NCI-H524 (cell line): ENCODE results near the gene MACROD2.

ENCODE experiments used
- DNase-seq, 2 experiments: peaks; one replicate each; lab custom pipeline; 2025; lab: John Stamatoyannopoulos, UW

MACROD2 gene

DNA sequence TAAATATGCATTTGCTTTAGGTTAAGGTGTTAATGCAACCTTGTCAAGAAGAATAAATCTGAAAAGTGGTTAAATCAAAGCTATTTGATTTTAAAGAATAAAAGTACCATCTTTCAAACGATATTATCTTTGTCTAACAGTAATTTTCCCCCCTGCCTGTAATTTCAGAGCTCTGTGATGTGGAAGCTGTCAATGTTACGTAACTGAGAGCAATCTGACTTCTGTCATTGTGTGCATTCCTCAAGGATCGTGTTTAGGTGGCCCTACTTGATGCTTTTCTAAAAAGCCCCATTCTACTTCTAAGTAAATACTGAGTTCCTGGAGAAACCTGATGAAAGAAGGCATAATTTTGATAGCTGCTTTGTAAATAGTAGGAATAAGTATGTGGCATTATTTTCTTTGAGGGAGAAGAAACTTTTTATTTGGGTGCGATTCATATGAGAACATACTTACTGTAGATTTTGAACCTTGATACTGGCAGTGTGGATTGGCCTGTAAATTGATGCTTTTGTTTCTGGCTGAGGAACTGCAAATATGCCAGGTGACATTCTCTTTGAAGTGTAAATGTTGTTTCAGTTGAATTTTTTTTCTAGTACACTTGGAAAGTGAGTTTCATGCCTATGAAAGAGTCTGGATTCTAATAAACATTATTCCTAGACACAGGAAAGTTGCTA, 871.7 kb downstream of the MACROD2 start:
- DNase-seq, result no peak

GRCh38 chr20:14877301-14878028, 882.1 kb downstream of the MACROD2 start:
- no peak for DNase-seq

DNA sequence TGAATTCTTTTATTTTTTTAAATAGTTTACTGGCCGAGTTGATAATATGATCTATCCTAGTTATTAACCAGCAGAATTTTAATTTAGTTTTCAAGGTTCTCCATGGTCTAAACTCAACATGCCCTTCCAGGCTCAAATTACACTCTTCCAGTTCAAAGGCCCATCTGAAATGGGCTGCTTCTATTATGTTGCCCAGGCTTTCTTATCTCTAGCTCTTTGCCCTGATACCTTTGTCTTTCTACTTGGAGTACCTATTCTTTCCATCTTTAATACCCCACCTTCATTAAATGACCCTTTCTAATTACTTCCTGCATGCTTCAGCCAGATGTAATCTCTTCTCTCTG, 883.3 kb downstream of the MACROD2 start:
- DNase-seq, result no peak

DNA sequence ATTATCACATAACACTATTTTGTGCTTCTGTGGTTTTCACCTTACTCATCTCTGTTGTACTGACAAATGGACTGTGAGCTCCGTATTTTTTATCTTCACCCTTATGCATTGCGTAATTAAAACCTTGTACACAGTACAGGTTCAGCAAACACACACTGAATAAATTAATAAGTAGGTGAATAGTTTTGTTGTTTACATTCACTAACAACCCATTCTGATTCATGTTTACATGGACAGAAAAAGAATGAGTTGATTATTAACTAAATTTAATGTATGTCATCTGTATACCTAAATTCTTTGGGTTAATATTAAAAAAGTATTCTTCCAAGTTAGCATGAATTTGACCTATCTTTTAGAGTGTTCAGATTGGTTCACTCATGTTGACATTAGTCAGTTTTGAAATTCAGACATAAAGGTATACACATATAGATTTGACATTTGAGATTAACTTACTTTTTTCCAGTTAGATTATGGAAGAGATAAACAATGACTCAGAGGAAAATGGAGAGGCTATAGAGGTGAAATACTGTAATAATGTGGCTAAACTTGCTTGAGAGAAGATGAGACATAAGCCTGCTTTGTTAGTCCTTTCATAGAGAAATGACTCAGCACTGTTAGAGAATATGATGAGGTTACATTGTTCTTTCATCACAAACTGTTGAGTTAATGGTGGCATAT, 883.8 kb downstream of the MACROD2 start:
- no peak for DNase-seq

- DNase-seq, result no peak
These were observed 884.5 kb downstream of the MACROD2 start for GRCh38 chr20:14879839-14880238.

GRCh38 chr20:14881518-14881917, 886.2 kb downstream of the MACROD2 start:
- DNase-seq, result no peak

DNA sequence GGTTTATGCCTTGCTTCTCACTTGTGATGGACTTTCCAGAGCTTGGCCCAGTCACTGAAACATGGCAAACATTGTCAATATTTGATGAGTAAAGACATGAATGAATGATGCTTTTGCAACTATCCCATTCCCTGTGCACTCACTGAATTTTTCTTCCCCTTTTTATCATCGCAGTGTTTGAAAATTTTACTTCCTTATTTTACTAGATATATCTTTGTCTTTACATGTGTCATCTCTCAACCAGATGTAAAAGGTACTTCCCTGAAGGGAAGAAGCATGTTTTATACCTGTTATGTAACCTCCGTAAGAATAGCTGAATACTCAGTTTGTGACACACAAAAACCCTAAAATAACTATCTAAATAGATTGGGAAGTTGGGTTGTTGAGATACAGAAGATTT, 886.8 kb downstream of the MACROD2 start:
- no peak for DNase-seq

DNA sequence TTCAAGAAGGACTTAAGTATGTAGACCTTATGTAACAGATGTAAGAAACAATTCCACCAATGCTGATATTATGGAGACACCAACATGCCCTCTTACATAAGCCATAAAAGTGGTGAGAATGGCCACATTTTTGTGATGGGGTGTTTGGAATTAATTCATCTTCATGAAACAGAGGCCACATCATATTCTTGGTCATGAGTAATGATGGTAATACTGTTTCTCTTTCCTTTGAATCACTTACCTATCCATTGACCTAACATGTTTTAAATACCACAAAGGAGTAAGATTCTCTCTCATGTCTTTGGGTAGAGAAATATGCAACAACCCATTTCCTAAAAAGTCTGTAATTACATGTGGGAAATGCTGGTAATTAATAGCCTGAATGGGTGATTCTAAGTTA, 887.5 kb downstream of the MACROD2 start:
- DNase-seq, result no peak

DNA sequence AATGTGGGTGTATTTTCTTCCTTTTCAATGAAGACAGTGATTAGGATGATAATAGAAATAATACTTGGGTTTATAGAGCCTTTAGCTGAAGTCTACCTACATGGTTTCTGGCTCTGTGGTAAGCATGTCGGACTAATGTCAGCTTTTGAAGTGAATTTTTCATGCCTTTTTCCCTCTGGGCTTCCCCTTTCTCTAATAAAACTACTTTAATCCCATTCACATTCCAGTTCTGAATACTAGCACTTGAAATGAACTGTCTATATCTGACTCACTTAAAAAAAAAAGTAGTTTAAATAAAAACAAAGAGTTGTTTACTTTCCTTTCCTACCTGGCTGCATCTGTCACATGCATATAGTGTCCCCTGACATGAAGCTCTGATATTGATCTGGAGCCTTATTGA, 888.0 kb downstream of the MACROD2 start:
- DNase-seq, result no peak

DNA sequence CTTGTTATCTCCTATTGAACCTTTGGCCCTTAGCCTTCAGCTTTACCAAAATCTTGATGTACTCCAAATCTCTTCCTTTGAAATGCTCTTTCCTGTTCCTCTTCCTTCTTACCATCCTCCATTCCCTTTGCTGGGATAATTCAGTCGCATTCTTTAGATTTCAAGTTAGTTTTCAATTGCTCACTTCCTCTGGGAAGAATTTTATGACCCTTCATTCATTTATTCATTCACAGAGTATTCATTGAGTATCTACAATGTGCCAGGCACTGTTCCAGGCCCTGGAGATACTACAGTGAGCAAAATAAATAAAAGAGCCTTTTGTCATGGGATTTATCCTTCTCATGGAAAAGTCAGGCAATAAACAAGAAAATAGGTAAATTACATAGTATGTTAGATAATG, 890.3 kb downstream of the MACROD2 start:
- DNase-seq, result no peak

GRCh38 chr20:14888134-14888533, 892.8 kb downstream of the MACROD2 start:
- no peak for DNase-seq

- no peak for DNase-seq
These were observed 894.4 kb downstream of the MACROD2 start for GRCh38 chr20:14889496-14890255.

DNA sequence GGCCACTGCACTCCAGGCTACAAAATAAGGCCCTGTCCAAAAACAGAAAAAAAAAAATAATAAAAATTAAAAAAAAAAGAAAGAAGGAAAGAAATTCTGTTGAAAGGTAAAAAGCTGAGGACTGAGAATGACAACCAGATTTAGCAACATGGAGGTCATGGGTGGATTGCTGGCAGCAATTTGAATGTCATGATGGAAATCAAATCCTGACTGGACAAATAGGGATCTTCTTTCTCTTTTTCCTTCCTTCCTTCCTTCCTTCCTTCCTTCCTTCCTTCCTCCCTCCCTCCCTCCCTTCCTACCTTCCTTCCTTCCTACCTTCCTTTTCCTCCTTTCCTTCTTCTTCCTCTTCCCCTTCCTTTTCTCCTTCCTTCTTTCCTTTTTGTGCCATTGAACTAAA, 895.4 kb downstream of the MACROD2 start:
- DNase-seq, result no peak

DNA sequence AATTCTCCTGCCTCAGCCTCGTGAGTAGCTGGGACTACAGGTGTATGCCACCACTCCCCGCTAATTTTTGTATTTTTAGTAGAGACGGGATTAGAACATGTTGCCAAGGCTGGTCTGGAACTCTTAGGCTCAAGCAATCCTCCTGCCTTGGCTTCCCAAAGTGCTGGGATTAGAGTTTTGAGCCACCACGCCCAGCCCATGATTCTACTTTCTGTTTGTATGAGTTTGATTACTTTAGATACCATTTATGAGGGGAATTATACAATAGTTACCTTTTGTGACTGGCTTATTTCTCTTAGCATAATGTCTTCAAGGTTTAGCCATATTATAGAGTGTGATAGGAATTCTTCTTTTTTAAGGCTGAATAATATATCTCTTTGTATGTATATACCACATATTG, 897.5 kb downstream of the MACROD2 start:
- DNase-seq, result no peak

DNA sequence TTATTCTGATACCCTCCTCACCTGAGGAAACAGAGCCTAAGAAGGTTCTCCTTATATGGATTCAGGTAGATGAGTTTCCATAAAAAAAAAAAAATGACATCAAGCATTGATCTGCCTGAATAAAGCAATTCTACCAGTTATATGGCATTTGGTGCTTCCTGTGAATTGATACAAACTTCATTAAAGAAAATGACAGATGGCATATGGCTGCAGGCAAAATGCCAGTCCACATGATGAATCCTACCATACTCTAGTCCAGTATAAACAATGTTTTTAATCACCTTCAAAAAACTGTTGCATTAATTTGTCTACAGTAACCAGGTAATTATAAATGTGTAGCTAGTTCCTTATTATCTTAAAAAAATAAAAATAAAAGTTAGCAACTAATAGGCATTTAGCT, 901.3 kb downstream of the MACROD2 start:
- DNase-seq, result peak; percentile 4 to 77

GRCh38 chr20:14897608-14898007, 902.3 kb downstream of the MACROD2 start:
- DNase-seq, result no peak

- DNase-seq, result no peak
These were observed 907.2 kb downstream of the MACROD2 start for GRCh38 chr20:14902432-14903089.

GRCh38 chr20:14906908-14907434, 911.7 kb downstream of the MACROD2 start:
- no peak for DNase-seq

DNA sequence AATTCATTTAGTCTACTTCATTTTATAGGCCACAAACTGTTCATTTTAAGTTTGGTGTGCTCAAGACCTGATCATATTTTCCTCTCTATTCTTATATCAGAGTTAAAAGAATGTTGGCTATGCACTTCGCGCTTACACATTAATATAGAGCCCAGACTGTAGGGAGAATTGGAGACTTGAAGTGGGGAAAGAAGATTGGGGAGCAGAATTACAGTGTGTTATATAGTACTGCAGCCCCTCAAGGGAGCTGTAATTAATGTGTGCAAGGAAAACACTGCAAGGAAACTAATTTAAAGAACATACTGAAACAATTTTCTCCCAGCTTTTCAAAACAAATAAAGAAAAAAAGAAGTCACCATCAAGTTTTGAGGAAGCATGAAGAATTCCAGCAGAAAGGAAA, 914.8 kb downstream of the MACROD2 start:
- DNase-seq, result no peak

- no peak for DNase-seq
These were observed 918.7 kb downstream of the MACROD2 start for GRCh38 chr20:14913896-14914620.

DNA sequence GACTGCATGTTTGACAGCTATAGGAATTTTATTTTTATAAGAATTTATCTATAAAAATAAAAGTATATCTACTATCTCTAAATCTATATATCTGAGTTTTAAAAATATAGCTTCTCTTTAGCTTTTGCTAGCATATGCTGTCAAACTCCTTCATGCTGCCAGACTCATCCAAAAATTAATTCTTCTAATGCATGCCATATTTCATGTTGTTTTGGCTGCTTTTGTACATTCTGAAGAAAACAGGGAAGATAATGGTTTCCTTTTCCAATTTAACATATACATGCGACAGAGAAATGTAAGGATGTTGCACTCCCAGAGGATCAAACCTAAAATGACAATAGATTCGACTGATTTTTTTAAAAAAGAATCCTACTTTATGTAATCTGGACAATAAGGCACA, 919.3 kb downstream of the MACROD2 start:
- no peak for DNase-seq
